Stimulated activated CD4-positive, alpha-beta T cell treated with anti-CD3 and anti-CD28 coated beads, Interleukin-4, amount 100 ng/mL, for 4 hours (primary cell): ENCODE measurements around the gene PLEKHG5.
"Not testable (repeated sequence)": the region's sequence is repeated elsewhere in the genome, so short reads cannot be mapped to it uniquely, and the experiment has no call there.

Experiments
- DNase-seq, 2 experiments: peaks; one replicate each; pipeline ENCODE4 v3.0.0-alpha.2; 2020

The PLEKHG5 gene

DNA sequence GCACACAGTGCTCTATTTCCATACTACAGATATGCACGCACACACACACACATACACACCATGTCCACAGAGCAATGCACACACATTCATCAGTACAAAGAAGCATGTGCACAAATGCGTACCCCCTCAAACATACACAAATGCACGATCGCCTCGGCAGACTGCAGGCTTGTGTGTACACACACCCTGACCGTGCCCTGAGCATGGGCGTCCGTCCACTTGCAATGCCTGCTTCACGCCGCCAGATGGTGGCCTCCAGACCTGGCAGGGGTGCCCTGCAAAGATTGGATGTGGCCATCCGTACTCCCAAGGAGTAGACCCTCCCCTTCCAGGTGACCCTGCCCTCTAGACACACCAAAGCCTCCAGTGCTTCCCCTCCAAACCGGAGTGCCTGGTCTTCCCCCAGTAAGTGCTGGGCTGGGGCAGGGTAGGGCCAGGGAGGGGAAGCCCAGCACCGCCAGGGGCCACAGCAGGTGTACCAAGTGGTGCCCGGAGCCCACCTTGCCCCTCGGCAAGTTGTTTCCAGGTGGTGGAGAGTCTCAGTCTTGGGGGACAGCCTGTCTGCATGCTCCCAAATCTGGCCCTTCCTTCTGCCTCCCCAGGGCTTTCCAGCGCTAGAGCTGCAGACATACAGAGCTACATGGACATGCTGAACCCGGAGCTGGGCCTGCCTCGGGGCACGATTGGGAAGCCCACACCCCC lies 46.3 kb downstream of the PLEKHG5 start:
- no peak for DNase-seq

DNA sequence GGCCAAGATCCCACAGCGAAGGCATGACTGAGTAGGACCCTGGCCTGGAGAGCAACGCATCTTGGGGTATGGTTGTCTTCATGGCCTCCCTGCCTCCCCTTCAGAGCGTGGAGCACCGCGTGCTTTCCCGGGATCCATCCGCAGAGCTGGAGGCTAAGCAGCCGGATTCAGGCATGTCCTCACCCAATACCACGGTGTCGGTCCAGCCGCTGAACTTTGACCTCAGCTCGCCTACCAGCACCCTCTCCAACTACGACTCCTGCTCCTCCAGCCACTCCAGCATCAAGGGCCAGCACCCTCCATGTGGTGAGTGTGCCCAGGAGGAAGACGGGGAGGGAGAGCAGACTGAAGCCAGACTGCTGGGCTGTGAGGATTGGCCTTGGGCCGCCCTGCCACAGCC lies 47.1 kb downstream of the PLEKHG5 start:
- DNase-seq: no peak

DNA sequence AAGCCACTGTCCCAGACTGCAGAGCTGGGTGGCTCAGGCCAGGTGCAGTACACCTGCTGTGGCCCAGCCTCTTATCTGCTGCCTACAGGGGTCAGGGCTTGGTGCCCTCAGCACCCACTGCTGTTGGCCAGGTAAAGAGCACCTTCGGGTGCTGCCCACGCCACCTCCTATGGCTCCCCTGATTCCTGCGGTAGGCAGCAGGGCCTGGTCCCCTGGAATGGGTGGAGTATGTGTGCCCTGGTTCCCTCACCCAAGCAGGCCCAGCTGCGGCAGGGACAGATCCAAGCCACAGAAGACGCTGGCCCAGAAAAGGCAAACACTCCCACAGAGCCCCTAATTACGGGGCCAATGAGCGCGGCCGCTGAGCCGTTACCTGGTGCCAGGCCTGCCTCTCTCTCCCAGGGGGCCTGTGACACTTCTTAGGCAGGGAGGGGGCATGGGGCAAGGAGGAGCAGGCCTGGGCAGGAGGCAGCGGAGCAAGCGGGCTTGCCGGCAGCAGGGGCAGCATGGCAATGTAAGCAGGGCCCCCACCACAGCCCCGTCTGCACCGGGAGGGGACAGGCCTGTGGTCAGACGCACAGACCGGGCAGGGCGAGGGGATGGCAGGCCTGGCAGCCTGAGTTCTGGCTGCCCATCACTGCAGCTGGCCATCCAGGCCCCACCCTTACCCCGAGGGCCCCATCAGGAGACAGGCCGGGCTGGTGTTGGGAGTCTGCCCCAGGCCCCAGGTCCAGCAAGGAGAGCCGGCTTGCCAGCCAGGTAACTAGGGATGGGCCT lies 47.9 kb downstream of the PLEKHG5 start:
- DNase-seq: no peak

DNA sequence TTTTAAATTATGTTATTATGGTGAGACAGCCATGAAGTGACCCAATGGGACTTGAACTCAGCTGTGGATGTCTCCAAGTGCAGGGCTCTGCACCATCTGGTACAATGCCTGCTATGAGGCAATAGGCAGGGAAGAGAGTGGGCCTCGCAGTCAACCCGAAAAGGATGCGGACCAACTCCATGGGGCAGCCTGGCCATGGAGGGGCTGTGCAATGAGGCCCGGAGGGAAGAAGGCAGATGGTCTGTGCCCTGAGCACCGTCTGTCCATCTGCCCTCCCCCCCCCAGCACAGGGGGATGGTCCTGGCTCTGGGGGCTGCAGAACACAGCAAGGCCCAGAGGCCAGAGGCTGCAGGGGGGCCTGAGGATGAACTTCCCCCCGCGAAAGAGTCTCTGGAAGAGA lies 49.9 kb downstream of the PLEKHG5 start:
- DNase-seq: no peak

DNA sequence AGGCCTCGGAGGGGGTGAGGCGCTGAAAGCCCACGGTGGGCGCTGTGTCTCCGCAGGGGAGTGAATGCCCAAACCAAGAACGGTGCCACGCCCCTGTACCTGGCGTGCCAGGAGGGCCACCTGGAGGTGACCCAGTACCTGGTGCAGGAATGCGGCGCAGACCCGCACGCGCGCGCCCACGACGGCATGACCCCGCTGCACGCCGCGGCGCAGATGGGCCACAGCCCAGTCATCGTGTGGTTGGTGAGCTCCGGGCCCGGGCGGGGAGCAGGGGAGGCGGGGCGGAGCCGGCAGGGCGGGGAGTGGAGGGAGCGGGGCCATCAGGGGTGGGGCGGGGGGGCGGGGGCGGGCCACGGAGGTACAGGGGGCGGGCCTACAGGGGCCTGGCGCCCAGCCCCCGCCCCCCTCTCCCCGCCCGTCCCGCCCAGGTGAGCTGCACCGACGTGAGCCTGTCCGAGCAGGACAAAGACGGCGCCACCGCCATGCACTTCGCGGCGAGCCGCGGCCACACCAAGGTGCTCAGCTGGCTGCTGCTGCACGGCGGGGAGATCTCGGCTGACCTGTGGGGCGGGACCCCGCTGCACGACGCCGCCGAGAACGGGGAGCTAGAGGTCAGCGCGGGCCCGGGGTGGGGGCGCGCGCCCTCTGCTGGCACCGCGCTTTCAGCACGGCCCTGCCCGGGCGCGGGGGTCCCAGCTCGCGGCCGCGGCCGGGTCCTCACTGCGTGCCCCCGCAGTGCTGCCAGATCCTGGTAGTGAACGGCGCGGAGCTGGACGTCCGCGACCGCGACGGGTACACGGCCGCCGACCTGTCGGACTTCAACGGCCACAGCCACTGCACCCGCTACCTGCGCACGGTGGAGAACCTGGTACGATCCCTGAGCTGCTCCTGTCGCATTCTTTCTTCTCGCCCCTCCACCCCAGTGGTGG lies 51.0 kb downstream of the PLEKHG5 start:
- DNase-seq: peak; percentile 69

DNA sequence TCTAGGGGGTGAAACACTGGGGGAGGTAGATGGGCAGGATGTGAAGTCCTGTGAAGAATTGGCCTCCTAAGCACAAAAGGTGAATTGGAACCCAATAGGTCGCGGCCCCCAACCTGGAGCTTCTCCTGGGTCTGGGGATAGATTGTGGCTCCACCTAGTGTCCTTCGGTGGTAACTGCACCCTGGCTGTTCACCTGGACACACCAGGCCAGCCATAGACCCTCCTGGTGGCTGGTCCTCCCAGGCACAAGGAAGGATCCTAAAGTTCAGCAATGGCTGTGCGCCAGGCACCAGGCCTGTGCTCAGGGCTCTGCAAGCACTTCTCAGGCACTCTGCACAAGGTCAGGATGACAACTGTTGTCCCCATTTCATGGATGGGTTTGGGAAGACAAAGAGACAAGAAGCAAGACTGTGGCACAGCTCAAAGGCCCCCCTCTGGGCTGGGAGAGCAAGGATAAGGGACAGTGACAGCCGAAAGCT lies 53.4 kb downstream of the PLEKHG5 start:
- DNase-seq: peak; percentile 59 to 65

DNA sequence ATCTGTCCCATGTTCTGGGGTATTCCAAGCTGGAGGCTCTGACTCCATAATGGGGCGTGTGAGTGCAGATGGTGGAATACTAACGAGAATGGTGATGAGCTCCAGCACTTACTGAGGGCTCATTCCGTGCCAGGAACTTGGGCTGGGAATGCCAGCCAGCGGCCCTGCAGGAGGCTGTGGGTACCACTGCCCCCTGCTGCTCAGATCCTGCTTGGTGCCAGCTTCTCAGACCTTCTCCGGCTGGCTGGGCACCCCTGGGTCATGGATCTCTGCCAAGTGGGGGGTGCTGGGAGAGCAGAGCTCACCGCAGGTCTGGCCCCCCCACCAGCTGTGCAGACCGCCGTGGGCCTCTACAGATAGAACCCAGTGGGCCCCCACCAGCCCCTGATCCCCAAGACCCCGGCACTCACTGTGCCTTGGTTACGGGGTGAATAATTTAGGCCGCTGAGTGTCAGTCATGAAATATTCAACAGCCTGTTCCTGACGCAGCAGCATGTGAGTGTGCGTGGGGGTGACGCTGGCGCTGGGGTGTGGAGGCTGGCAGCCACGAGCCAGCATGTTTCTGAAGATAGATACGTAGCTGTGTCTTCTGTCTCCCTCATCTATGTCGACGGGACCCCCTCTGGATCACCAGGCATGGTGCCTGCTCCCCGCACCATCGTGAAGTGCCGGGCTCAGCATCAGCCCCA lies 54.3 kb downstream of the PLEKHG5 start:
- DNase-seq: not testable (repeated sequence)

DNA sequence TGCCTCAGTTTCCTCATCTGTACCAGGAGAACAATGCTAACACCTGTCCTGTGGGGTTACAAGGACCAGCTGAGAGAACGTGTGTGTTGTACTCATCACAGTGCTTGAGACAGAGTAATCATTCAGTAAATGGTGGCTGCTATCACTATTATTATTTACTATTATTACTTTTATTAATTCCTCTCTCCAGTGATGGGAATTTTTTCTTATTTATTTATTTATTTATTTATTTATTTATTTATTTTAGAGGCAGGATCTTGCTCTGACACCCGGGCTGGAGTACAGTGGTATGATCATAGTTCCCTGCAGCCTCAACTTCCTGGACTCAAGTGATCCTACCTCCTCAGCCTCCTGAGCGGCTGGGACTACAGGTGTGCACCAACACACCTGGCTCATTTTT lies 55.2 kb downstream of the PLEKHG5 start:
- DNase-seq: not testable (repeated sequence)

DNA sequence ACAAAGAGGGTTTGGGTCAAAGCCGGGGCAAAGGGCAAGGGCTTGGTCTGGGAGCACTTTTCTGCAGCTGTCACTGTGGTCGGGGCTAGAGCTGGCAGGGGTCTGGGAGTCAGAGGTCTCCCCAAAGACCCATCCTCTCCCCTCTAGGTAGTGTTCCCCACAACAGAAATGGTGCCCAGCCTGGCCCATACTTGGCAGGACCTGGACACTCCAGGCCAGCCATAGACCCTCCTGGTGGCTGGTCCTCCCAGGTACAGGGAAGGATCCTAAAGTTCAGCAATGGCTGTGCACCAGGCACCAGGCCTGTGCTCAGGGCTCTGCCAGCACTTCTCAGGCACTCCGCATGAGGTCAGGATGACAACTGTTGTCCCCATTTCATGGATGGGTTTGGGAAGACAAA lies 55.9 kb downstream of the PLEKHG5 start:
- DNase-seq: no peak

DNA sequence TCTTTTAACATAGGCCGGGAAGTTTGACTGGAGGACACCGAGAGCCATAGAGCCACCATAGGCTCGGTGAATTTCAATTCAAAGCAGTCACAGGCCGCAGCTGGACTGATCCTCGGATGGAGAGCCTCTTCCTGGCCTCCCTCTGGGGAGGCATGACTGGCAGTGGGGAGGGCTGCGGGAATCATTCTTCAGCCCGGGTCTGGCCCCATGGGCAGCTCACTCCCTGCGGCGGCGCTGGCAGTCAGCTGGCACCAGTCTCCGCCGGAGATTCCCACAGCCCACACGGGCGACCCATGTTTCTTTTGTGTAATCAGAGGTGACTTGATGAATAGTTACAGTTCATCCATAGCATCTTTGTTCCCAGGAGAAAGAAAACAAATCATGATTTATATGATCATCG lies 56.3 kb downstream of the PLEKHG5 start:
- no peak for DNase-seq

DNA sequence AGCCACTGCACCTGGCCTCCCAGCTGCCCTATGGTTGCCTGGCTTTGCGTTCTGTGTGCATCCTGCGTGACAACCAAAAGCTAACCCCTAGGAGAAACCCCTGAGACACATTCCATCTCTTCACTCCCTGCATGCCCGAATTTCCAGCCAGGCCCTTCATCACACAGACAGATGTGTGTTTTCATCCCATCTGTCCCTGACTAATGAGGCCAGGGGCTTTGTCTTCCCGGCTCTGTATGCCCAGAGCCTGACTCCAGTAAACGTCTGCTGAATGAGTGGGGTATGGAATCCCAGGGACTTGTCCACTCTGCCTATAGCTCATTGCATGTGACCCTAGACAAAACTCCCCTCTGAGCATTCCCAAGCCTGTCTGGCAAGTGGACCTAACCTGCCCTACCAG lies 57.3 kb downstream of the PLEKHG5 start:
- no peak for DNase-seq

DNA sequence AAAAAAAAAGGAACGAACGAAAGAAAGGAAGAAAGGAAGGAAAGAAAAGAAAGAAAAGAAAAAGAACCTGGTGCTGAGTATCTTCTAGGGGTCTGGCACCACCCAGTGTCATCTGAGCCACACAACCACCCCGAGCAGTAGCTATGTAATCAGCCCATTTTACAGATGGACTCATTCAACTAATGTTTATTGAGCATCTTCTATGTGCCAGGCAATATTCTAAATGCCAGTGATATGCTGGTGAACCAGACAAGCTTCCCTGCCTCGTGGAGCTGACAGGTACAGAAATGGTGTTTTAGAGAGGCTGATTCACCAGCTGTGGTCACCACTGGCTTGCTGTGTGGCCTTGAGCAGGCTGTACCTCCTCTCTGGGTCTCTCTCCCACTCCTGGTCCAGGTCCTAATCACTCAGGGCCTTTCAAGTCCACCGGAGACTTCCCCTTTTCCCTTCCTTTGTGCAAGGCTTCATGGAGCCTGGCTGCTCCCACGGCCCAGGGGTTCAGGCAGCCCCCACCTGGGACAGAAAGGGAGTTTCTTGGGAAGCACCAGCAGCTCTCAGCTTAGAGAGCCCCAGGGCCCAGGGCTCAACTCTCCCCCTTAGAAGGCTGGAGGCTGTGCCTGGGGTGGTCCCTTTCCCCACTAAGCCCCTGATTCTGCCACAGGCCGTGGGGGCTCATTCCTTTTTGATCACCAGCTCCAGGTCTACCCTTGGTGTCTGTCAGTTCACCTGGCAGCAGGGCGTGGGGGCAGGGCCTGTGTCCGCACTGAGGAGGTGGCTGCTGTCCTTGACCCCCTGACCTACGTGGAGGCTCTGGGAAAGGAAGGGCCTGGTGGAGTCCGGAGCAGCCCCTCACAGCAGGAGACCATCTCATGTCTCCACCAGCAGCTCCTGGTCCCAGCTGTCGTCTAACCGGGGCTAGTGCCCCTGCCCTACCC lies 59.6 kb downstream of the PLEKHG5 start:
- not testable (repeated sequence) for DNase-seq

DNA sequence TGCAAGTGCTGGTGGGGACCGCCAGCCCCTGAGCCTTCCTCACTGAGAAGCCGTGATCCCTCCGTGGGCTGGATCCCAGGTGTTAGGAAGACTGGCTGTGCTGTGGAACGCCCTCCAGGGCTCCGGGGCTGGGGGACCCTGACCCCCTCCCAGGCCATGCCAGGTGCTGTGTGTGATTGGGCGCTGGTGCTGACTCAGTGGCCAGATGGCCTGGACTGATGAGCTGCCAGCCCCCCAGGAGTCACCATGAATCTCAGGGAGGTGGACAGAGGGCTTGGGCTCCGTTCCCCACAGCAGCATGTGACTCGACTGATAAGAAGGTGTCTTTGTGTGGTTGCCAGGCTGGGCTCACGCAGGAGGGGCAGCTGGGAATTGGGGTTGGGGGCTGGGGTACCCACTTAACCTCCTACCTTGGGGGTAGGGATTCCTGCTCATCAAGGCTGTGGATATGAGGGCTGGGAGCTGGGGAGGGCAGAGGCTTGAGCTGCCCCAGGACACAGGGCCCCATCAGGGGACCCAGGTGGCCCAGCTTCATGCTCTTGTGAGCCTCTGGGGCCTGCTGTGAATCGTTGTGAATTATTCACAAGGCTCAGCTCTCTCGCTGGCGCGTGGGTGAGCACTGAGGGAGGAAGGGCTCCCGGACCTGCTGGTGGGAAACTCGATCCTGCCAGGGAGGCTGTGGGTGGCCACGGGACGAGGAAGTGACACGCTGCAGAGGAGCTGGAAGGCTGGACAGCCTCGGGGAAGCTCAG lies 61.6 kb downstream of the PLEKHG5 start:
- not testable (repeated sequence) for DNase-seq

DNA sequence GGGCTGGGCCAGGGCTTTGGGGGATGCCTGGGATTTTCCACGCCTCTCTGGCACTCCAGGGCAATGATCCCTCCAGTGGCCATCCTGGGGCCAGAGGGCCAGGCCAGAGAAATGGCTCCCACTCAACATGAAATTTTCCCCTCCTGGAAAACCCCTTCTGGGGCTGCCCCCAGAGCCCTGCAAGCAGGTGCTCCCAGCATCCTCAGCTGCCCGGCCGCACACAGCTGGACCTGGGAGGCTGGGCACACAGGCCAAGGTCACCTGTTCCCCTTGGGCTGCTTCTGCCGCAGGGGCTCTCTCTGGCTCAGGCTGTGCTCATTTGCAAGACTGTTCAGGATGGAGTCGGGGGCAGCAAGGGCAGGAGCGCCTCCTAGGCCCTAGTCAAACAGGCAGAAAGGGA lies 63.0 kb downstream of the PLEKHG5 start:
- not testable (repeated sequence) for DNase-seq

DNA sequence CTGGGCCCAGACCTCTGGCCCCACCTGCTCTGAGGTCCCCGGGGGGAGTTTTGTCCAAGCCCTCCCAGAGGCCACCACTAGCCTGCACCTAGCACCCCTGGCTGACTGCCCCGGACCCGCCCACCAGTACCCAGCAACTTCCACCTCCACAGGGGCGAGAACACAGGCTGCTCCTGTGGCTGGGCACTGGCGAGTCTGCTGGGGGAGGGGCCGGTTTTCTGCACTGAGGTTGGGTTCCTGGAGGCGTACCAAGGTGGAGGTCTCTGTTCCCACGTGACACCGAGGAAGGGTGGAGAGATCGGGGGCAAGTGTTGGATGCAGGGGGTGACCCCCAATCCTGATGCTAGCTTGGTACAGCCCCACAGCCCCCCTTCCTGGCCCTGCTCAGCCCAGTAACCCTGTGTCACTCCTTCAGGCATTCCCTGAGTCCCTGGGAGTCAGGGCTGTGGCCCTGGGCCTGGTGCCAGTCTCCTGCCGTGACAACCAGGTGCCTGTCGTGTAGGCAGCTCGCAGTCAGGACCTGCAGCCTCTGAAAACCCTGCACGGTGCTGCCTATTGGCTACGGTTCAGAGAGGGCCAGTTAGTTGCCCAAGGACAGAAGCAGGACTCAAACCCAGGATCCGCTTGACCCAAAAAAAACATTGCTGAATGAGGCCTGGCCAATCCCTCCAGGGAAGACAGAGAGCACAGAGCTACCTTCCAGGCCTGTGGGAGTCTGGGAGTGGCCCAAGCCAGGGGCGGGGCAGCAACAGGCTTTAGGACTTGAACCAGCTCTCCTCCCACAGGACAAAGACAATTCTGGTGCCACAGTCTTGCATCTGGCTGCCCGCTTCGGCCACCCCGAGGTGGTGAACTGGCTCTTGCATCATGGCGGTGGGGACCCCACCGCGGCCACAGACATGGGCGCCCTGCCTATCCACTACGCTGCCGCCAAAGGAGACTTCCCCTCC lies 63.8 kb downstream of the PLEKHG5 start:
- no peak for DNase-seq

DNA sequence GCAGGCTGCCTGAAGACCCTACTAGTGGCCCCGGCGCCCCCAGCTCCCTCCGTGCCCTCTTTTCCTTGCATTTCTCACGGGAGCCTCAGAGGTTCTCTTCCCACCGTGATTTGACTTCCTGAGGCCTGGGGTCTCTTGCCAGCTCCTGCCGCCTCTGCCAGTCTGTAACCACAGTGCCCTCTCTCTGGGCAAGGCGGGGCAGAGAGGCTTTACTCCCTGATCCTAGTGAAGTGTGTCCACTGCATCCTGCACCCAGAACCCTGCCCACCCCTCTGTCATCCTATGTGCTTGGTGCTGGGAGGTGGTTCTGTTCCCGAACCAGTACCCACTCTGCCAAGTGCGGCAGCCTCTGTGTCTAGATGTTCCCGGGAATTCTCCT lies 64.5 kb downstream of the PLEKHG5 start:
- no peak for DNase-seq

DNA sequence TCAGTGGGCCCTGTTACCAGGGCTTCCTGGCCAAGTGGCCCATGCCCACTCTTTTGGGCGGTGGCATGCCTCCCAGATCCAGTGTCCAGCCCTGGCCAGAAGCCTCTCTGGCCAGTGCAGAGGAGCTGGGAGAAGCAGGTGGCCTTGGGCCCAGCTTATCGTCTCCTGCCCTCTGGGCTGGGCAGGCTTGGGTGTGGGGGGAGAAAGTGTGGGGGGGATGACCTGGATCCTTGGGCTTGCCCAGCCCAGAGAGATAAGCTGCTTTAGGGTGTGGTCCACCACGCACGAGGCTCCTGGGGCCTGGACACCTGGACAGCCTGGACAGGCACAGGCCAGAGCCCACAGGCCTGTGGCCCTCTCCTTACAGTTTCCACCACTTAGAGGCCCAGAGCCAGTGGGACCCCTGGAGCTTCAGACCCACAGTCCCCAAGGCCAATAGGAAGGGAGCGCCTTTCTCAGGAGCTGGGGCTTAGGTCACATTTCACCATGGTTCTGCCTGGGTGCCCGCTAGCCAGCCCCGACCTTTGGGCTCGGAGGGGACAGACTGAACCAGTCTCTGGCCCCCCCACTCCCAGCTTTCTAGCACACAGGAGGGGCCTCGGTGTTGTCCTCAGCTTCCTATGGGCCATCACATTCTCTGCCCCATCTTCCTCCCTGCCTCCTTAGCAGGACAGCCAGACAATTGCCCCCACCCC lies 65.0 kb downstream of the PLEKHG5 start:
- DNase-seq: no peak

DNA sequence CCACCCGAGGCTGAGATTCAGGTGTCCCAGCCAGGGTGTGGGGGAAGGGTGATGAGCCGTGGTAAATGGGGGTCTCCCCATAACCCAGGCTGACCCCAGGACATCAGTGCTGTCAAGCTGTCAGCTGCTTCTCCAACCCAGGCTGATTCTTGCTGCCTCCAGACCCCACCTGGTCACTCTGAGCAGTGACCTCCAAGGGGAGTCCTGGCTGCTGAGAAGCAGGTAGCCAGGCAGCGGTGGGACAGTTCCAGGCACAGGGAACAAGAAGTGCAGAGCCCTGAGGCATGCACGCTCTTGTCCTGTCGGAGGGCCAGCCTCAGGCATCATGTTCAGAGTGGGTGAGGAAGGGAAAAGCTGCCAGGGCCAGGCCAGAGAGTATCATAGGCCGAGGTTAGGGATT lies 65.8 kb downstream of the PLEKHG5 start:
- DNase-seq: no peak
